ENCODE results near the gene C6orf132.

The C6orf132 gene

DNA sequence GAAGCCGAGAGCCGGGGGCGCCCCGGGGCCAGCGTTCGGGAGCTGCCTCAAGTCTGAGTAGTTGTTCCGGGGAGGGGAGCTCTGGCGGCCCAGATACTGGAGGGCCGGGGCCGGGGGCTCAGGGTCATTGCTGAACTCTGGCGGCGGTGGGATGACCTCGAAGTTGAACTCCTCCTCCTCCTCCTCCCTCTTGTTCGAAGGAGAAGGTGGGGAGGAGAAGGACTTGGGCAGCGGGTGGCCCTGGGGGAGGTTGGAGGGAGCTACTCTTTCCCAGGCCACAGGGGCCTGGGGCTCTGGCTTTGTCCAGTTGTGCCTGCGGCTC is 37.7 kb downstream of the C6orf132 start:
- ATAC-seq (no peak), DNase-seq (no peak)

DNA sequence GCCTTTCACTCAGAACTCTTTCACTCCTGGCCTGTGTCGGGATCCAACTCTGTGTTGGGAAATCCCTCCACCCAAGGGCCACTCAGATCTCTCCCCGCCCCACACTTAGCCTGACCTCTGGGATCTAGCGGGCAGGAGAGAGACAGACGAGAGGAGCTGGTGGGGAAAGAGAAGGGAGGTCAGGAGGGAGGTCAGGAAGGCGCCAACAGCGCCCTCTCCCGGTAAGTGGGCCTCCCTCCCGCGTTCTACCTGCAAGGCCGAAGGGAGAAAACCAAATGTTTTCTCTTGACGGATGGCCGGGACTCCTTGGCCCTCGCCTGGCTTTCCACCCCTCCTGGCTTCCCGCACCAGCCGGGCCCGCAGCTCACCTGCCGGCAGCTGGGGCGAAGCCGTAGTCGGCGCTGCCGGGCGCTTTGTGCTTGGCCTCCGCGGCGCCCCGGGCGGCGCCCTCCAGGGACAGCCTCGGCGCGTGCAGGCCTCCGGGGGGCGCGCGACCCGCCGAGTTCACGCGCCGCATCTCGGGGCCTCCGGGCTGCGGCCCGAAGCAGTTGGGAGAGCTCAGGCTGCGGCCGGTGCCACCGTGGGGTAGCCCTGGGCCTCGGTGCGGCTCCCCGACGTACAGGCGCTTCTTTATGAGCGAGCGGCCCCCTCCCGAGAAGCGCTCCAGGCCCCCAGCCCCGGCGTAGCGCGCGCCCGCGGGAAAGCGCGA is 38.2 kb downstream of the C6orf132 start:
- peak; percentile 75 for ATAC-seq
- DNase-seq, result peak; percentile 85

DNA sequence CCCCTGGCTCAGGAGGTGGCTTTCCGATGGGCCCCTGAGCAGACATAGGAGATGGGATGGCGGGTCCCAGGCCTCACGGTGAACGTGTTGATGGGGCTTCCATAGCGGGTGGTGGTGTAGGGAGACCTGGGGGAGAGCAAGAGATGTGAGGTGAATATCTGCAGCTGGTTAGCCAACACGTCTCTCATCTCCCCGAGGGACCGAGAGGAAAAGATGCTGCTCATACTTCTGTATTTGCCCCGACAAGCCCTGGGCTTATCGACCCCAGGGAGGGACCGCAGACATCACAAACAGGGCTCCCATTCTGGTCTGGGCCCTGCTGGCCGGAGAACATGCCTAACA is 38.7 kb downstream of the C6orf132 start:
- no peak for ATAC-seq
- DNase-seq, result no peak

DNA sequence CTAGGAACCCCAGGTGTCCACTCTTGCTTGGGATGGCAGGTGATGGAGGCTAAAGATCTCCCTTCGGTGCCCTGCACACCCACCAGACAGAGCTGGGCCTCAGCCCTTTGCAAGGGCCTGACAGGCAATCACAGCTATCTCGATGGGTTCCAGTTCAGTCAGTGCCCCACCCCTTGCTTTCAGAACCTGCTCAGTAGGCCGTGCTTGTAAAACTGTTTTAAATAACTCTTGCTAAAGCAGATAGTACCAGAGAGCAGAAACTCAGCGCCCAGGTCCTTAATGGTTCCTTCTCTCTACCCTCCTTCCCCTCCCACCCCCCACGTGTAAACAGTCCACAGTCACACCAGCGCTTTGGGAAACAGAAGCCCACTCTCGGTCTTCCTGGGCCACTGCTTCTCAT is 39.2 kb downstream of the C6orf132 start:
- DNase-seq (no peak), ATAC-seq (no peak)

DNA sequence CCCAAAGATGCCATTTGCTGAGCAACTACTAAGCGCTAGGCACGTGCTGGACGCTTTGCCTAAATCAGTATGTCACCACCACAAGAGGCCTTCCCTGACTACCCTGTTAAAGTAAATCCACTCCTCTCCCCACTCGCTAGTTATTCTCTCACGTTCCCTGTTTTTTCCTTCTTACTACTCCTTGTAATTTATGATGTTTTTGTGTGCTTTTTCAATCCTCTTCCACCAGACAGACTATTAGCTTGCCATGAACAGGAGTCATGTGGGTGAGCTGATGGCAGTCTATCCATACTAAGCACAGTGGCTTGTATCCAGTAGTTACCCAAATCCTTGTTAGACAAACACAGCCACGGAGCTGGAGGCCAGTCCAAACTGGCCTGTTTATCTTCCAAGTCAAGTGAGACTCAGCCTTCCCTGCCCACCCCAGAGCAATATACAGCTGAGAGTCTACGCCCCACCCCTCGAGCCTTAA is 41.2 kb downstream of the C6orf132 start:
- DNase-seq, result no peak
- ATAC-seq, result no peak

DNA sequence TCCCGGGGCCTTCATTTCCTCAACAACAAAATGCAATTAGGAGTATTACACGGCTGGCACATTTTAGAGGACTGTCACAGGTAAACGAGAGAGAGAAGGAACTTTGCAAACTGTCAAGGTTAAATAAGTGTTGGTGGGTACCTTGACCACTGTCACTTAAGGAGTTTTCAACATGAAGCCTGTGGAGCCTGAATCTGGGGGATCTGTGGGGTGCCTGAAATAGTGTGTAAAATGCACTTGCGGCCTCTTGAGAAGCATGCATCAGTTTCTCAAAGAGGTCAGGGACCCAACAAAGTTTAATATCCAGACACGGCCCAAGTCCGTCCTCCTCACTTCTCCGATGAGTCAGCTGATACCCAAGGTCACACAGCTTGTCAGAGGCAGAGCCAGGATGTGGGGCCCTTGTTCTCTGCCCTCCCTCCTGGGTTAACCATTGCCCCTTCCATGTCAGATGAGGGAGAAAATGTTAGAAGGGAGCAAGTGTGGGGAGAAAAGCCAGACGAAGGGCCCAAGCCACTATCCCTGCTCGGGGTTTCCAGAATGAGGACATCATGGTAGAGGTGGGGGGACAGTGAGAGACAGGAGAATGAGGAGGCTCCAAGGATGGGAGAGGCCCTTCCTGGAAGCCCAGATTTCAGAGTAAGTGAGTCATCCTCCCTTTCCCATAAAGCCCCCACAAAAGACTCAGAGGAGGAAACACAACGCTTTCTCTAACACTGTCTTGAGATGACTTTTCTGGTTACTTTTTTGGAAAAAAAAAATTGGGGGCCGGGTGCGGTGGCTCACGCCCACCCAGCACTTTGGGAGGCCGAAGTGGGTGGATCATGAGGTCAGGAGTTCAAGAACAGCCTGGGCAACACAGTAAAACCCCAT is 42.2 kb downstream of the C6orf132 start:
- ATAC-seq (peak; percentile 38), DNase-seq (peak; percentile 43)

DNA sequence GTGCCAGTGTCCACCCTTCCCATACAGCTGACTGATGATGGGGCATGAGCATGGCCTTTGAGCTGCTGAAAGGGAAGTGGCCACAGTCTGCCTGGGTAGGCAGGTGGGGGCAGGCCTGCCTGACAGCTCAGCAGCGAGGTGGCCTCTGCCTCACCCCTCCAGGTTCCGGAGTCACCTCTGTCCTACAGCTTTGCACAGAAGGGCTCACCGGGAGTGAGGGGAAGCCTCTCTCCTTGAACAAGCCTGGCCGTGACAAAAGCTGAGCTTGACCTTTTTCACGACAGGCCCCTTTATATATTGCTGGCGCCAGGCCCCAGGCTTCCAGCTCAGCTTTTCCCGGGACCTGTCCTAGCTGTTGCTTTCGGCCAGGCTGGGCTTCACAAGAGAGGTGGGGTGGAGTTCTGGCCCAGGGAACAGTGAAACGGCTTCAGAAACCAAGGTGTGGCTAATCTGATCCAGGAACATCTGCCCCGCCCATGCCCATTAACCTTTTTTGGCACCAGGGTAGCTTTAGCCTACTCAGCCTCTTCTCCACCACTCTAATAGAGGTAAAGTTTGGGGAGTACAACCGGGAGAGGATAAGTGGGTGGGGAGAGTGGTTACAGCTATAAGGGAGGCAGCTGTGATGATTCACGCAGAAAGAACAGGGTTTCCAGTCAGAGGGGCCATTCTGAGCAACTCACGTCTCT is 42.9 kb downstream of the C6orf132 start:
- DNase-seq (peak; percentile 19), ATAC-seq (peak; percentile 65)

DNA sequence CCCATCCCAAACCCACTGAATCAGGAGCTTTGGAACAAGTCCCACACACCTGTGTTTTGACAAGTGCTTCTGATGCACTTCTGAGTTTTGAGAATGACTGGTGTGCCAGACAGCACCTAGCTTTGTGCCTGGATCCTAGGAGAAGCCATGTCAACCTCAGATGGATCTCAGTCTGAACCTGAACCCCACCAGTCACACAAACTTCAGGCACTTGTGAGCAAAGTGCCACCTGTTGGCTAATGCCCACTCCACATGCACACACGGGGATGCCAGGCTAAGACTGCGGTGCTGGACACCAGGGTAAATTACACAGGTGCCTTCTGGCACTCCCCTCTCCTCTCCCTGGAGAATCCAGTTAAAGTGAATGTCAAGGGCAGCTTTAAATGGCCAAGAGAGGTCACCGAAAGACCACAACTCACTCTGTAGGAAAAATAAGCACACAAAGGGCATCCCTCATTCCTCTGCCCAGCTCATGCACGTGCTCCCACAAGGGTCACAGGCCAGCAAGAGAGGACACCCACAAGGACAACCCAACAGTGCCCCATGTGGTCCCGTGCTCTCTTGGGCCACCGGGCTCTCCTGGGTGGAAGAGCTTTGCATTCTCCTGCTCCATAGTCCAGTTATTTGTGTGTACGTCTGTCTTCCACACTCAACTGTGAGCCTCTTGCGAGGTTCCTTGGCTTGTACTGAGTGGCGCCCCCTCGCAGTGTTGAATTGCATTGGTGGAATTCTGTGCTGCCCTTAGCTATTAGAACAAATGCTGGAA is 46.5 kb downstream of the C6orf132 start:
- ATAC-seq (no peak), DNase-seq (no peak)

DNA sequence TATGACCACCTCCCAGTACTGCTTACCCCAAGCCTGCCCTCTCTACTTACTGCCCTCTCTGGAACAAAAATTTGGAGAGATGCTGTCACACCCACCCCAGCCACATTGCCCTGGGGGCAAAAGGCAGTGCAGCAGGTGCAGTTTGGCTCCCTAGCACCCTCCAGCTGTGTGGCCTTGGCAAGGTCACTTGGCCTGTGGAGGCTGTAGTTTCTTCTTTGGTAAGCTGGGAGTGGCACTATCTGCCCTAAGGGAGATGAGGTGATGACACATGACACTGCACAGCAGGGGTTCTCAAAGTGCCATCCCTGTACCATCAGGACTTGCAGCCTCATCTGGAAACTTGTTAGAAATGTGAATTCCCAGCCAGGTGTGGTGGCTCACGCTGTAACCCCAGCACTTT is 47.3 kb downstream of the C6orf132 start:
- no peak for ATAC-seq
- DNase-seq, result no peak

DNA sequence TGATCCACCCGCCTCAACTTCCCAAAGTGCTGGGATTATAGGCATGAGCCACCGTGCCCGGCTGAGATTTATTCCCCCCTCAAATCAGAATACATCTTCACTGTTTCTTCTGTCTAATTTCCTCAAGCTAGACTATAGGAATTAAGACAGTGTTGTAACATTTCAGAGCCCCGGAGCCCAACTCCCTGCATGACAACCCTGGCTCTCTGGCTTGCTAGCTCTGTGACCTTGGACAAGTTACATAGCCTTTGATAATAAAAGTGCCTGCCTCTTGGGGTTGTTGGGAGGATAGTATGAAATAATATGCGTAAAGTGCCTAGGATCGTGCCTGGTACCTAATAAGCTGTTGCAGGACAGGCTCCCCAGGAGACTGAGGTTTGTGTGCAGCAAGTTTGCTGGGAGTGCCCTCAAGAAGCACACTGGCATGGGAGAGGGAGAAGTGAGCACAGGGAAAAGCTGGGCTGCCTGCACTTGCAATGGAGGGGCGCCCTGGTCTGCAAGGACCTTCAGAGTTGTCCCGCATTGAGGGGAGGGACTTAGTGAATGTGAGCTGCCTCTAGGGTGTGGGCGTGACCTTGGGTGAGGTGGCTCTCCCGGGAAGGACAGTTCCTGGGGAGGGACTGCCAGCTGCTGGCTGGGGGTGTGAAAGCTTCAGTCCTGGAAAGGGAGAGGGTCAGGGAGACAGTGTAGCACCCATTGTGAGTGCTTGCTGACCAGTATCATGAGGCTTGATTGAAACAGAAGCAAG is 48.7 kb downstream of the C6orf132 start:
- no peak for DNase-seq
- ATAC-seq, result no peak

DNA sequence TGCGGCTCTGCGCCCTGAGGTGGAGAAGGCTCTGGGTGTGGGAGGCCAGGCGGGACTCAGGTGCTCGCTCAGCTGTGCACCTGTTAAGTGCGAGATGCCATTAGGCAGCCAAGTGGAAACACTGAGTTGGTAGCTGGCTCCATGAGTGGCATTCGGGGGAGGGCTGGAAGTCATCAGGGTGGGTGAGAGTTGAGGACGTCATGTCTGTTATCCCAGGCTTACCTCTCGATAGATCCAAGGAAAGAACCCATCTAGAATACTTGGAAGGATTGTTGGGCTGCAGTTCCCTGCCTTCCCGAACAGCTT is 50.7 kb downstream of the C6orf132 start:
- DNase-seq (no peak), ATAC-seq (no peak)

DNA sequence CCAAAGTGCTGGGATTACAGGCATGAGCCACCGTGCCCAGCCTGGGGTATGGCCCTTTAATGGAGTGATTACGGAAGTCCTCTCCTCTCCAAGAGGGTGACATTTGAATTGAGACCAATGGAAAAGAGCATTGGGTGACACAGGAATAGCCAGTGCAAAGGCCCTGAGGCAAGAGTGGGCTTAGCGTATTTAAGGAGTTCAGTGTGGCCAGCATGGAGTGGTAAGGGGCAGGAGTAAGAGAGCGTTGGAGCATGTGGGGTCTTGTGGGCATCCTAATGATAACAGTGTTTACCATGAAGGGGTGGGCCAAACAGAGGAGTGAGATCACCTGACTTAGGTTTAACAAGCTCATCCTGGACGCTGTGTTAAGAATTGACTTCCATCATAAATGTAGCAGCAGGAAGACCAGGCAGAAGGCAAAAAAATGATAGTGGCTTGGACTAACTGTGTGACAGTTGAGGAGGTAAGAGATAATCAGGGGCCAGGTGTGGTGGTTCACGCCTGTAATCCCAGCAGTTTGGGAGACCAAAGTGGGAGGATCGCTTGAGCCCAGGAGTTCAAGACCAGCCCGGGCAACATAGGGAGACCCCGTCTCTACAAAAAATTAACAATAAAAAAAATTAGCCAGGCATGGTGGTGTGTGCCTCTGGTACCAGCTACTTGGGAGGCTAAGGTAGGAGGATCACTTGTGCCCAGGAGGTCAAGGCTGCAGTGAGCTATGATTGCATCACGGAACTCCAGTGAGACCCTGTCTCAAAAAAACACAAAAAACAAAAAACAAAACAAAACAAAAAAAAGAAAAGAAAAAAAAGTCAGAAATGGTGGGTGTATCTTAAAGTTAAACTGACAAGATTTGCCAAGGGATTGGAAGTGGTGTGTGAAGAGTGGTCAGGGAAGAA is 51.4 kb downstream of the C6orf132 start:
- no peak for ATAC-seq
- DNase-seq, result no peak

DNA sequence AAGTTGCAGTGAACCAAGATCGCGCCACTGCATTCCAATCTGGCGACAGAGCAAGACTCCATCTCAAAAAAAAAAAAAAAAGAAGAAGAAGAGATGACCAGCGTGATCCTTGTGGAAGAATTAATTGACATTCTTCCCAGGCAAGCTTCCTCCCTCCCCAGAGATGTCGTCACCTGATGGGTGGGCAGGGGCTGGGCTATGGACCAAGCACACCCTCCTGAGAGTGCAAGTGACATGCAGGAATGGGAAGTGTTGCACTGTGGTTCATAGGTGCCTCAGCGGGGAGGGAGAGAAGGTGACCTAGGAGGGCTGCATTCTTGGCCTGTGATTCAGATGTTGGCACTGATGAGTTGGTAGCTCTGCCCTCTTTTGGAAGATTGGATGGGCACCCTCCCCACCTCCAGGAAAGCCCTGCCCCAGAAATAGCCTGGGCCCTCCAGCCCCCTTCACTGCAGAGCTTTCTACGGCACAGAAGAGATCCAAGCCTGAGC is 54.3 kb downstream of the C6orf132 start:
- ATAC-seq (no peak), DNase-seq (no peak)

DNA sequence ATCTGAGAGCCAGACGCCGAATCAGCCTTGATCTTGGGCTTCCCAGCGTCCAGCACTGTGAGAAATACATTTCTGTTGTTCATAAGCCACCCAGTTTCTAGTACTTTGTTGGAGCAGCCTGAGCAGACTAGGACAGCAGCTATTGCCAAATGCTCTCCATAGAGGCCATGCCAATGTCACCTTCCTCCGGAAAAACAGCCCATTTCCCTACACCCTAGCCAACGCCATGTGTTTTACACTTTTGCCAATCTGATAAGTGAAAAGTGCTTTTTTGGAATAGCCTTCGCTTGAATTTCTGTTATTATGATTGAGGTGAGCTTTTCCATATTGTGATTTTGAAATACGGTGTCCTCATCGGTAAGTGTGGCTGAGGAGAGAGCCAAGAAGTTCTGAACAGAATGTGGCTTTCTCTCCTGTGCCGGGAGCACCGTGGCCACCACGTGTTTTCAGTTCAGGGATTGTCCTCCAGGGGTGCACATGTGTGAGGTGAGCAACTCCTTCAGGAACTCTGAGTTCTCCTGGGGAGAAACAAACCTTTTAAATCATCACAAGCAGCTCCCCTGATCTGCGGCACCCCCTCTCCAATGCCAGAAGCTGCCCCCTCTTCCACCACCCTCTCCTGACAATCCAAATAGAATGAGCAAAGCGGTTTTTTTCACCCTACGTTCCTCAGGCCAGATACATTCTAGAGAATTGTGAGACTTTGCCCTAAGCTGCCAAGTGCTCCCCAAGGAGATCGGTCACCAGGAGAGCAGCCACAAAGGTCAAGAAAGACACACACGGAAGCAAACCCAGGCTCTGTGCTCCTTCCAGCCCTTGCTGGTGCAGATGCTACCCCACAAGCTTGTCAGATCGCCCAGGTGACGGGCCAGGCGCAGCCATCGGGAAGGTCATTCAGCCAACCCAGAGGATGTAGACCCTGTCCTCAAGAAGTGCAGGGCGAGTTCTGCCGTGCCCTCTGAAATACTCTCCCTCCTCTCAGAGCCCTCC is 56.1 kb downstream of the C6orf132 start:
- no peak for ATAC-seq
- no peak for DNase-seq

DNA sequence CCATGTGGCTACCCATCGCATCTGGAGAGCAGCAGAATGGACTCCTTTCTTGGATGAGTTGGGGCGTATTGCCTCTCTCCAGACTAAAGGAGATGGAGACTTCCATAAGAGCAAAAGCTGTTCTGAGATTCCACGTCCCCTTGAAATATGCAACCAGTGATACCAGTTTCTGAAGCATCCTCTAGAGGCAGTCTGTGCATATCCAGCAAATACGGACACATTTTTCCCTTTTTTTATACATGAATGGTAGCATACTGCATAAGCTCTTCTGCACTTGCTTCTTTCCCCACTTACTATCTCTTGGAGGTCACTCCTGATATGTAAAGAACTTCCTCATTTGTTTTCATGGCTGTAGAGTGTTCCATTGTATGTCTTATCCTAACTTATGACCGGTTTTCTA is 57.5 kb downstream of the C6orf132 start:
- ATAC-seq, result no peak
- no peak for DNase-seq

DNA sequence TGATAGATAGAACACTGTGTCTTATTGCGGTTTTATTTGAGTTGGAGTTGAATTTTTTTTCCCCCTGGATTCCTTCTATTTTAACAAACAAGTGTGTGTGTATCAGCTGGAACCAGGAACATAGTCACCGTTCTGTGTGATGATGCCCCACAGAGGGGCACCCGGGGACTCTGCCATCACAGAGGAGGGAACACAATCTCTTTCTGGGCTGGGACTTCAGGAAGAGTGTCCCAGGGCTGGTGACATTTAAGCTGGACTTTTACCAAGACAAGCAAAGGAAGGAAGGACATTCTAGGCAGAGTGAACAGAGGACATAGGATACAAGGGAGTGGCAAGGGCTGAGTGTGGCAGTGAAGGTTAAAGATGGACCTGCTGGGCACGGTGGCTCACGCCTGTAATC is 58.9 kb downstream of the C6orf132 start:
- no peak for ATAC-seq
- DNase-seq, result no peak

DNA sequence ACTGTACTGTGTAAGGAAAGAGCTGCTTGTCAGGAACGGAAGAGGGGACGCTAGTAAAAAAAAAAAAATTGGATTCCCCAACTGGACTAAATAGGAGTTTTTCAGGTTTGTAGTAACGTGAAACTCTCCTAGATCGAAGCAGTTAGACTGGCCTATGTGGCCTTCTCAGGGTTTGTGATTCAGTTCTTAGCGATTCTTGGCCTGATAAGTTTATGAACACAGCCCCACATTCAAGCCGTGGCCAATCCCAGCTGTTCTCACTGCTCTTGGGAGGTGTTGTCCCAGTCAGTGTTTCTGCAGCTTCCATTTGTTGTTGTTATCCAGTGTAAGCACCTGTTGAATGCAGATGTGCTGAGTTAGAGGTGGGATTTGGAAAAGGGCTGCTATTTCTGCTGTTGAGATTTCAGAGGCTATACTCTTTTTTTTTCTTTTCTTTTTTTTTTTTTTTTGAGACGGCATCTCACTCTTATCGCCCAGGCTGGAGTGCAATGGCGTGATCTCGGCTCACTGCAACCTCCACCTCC is 62.4 kb downstream of the C6orf132 start:
- no peak for ATAC-seq
- DNase-seq, result no peak

DNA sequence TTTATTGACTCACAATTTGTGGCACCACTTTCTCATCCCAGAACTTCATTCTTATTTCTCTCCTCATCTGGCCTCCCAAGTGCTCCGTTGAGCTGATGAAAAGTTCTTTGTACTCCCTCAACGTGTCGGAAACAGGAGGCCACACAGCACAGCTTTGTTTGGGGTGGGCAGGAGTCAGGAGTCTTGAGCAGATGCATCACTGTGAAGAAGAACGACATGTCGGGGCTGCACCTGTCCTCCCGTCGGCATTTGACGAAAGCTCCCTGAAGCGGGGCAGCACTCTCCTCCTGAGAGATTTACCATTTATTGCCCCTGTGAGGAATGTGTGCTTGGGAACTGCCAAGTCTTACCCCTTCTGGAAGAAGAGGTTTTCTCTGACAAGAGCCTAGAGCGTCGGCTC is 64.0 kb downstream of the C6orf132 start:
- no peak for DNase-seq
- ATAC-seq, result no peak

DNA sequence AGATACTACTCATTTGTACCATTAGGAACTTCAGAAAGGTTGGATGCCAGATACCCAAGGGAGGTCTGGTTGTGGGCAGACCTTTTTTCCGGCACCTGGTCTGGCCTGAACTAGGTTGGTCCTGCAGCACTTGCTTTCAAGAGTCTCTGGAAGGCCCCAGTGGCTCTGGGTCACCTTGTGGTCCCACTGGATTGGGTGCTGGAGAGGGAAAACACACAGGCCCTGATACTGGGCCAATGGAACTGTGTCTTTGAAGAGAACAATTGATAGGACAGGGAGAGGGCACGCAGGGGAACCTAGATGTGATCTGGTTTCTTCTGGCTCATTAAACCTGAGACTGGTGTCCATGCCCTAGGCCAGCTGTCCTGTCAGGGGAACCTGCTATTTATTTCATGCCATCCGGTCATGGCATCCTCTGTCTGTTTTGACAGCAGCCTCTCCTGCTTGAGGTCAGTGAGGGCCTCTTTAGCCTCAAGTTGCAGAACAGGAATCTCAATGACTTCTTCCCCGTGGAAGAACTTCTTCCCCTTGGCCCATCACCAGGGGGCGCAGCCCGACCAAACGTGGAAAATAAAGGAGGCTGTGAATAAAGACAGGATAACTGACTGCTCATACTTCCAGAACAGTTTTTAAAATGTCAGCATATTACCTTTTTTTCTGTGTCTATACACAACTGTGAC is 67.1 kb downstream of the C6orf132 start:
- ATAC-seq, result no peak

More for the DNA sequence above, 67.1 kb downstream of the C6orf132 start:
- DNase-seq, result peak; percentile 75

All from stimulated activated naive CD8-positive, alpha-beta T cell treated with anti-CD3 and anti-CD28 coated beads, Interleukin-15, Interleukin-2, amounts not matched to agents 100 U/mL and 50 U/mL, for 24 hours (primary cell).